HG02759 (cell line): ENCODE measurements around the gene ASAP2.

Source experiments
- ATAC-seq: cut with Tn5 transposase; IDR thresholded peaks from one replicate; pipeline ENCODE4 v1.9.1; 2021; ENCODE audit warnings: mild to moderate bottlenecking, moderate library complexity; ENCODE audit not compliant: unreplicated experiment

Gene ASAP2

DNA sequence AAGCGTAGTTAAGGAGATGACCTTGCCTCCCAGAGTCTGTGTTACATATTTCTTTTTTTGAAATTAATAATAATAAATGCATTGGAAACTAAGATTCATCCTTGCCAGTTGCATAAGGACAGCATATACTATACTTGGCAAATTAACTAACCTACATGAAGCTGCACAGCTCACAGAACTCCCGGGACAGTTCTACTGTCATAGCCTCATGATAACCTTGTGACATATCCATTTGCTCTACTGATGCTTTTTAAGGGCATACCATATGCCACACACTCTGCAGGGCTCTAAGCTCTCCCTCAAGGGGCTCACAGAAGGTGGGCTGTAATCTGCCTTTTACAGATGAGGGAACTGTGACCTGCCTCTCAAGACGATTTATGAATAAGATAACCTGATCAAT lies 212.9 kb downstream of the ASAP2 start:
- no peak for ATAC-seq

- no peak for ATAC-seq
Measured at GRCh38 chr2:9420495-9420894, 213.9 kb downstream of the ASAP2 start.

- ATAC-seq = peak; percentile 38
Measured at GRCh38 chr2:9422321-9423099, 215.9 kb downstream of the ASAP2 start.

DNA sequence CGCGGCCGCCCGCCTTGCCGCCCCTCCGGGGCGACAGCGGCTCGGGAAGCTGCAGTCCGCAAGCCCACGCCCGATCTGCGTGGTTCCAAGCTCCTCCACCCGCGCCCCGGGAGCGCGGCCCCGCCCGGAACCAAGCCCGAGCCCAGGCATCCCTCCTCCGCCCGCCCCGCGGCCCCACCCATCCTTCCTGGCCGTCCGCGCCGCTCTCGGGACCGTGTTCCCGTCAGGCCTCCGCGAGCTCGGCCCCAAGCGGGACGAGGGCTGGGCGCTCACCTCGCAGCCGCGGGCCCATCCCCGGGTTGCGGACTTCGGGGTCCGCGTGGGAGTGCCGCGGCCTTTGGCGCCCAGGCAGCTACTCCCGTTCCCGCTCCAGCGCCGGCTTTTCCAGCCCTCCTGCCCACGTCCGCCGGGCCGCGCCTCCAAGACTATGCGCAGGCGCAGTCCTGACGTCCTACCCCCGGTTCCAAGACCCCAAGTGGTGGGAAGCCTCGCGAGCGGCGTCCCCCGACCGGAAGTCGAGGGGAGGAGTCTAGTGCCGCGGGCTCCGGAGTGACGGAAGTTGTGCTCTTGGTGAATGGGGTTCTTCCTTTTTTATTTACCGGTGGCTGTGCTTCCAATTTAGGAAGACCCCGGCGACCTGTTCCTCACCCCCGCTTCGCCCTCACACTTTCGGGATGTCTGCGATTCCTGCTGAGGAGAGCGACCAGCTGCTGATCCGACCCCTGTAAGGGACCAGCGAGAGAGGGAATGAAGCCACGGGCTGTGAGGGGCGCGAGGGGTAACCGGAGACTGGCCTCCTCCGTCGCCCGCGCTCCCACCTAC lies 216.7 kb downstream of the ASAP2 start, which contains the start of the genes CPSF3 and ITGB1BP1:
TSS of gene CPSF3 (plus strand) at position 555 of the 822 bp plus-strand sequence. CDS start at position 675, 120 bp downstream.
TSS of gene ITGB1BP1 (minus strand) at position 429 of the 822 bp plus-strand sequence. CDS start 4,831 bp downstream, outside the sequence.
- peak; percentile 83 for ATAC-seq

DNA sequence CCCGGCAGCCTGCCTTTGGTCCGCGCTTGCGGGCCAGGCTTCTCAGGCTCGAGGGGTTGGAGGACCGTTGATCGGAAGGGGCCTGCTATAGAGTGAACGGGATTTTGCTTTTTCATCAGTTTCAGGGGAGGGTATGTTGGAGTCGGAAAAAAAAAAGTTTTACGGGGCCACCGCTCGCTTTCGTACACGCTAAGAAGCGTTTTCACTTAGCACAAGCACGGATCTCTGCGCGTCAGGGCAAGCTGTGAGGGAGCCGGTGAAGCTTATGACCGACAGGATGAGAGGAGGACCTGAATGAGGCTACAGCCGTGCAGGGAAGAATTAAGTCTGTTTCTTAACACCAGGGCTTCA lies 217.3 kb downstream of the ASAP2 start:
- ATAC-seq = no peak

GRCh38 chr2:9424447-9425164 lies 218.0 kb downstream of the ASAP2 start:
- no peak for ATAC-seq

DNA sequence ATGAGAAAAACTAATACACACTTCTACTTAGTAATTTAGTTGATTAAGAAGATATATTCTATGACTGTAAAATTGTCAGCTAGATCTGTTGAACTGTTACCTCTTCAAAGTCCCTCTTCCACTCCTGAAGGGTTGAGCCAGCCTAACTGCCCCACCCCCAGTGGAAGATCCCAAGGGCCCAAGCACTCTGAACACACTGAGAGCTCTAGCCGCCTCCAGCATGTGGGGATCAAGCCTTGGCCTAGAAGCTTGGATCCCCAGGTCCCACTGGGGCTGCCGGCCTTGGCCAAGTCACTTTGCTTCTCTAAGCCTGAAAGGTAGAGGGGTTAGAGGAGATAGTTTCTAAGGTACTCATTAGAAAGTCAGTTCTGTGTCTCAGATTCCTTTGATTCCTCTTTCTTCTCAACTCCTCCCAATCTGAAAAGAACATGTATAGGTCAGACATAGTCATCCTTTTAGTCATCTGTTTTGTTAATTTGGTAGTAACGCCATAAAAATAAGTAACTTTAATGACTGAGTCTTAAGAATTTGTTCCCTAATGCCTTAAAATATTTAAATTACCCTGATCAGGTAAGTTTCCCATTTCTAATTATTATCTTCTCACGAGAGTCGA lies 222.5 kb downstream of the ASAP2 start:
- ATAC-seq = no peak

GRCh38 chr2:9430316-9431293 lies 224.0 kb downstream of the ASAP2 start:
- no peak for ATAC-seq

DNA sequence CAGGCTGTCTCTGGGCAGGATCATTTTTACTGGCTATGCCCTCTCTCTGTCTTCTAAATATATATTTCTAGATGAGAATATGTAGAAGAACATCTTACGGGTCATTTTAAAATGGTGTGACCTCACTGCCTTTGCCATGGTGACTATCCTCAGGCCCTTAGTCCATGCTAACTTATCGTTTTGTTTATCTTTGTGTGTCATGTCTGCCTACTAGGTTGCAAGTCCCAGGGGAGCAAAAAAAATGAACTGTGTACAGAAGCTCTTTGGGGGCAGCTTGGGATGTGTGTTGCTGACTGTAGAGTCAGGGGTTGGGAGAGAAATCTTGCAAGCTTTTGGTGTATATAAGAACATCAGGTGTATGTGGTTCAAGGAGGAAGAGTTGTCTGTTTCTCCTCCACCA lies 227.9 kb downstream of the ASAP2 start:
- no peak for ATAC-seq

DNA sequence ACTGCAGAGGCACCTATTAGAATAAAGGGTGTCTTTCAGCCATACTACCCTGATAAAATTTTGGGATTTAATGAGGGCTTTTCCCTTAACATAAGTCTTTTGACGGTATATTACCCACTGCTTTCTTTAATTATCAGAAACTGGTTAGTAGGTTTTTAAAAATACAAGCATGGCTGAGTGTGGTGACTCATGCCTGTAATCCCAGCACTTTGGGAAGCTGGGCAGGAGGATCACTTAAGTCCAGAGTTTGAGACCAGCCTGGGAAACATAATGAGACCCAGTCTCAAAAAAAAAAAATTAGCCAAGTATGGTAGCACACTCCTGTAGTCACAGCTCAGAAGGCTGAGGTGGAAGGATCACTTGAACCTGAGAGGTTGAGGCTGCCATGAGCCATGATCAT lies 232.9 kb downstream of the ASAP2 start:
- ATAC-seq = no peak

DNA sequence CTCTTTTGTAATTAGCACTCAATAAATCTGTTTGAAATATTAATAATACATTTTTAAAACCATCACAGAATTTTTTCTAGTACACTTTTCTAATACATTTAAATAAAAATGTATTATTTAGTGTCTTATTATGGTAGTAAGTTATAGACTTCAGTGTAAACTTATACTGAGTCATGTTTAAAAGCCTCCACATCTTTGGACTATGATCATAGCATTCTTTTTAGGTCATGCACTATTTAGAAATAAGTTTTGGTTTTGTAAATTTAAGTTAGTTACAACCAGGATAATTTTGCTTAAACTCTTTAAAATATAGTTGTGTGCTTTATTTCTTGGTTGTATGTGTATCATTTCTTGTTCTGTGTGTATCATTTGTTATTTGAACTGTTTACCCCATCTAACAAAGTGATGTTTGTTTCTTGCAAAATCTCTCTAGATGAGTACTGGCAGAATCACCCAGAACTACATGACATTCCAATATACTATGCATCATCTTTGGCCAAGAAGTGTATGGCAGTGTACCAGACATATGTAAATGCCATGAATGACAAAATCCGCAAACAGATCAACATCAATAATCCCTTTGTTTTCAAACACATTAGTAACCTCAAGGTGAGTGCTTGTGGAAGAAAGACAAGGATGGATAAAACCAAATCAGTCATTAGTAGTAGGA lies 233.6 kb downstream of the ASAP2 start:
- no peak for ATAC-seq

- ATAC-seq = no peak
Measured at GRCh38 chr2:9441556-9441955, 234.9 kb downstream of the ASAP2 start.

GRCh38 chr2:9443526-9443925 lies 236.9 kb downstream of the ASAP2 start:
- ATAC-seq = no peak

DNA sequence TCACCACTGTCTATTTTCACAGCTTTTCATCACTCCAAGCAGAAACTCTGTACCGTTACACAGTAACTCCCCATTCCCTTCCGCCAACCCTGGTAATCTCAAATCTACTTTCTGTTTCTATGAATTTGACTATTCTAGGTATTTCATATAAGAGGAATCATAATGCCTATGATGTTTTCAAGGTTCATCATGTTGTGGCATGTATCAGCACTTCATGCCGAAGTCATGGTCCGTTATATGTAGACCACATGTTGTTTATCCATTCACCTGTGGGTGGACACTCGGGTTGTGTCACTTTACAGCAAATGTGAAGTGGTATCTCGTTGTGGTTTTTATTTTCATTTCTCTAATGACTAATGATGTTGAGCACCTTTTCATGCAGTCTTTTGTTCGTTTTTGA lies 238.5 kb downstream of the ASAP2 start:
- no peak for ATAC-seq

DNA sequence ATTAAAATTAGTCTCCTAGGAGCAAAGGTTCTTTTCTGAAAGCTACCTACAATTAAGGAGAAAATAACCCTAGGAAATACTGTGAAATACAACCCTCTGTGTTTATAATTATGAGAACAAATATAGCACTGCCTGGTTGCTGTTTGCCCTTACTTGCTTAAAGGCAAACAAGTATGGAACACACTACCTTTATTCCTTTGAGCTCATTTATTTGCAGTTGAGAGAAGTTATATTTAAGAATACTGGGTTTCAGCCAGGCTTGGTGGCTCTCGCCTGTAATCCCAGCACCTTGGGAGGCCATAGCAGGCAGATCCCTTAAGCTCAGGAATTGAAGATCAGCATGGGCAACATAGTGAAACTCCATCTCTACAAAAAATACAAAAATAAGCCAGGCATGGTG lies 244.6 kb downstream of the ASAP2 start:
- ATAC-seq = no peak
